NCI-H446 (cell line): ENCODE data around the gene SLC6A20.

Experiments used
- DNase-seq, 2 experiments: peaks; one replicate each; lab custom pipeline; 2025; lab: John Stamatoyannopoulos, UW

Gene SLC6A20

GRCh38 chr3:45716790-45717336 is 79.5 kb downstream of the SLC6A20 start:
- no peak for DNase-seq

GRCh38 chr3:45715945-45716344 is 80.4 kb downstream of the SLC6A20 start:
- DNase-seq = no peak

- DNase-seq = no peak
Measured at GRCh38 chr3:45712434-45713110, 83.8 kb downstream of the SLC6A20 start.

- no peak for DNase-seq
Measured at GRCh38 chr3:45711931-45712330, 84.4 kb downstream of the SLC6A20 start.

GRCh38 chr3:45705839-45706808 is 90.2 kb downstream of the SLC6A20 start:
- DNase-seq = no peak
